T-cell (primary cell): Measurements from ENCODE around the gene SPTBN1. TPM values are rescaled to one million over a fixed set of nuclear protein-coding genes. Genes with fewer than 3 reads are reported as not detected.
A peak's percentile ranks its signal among the peaks of the same experiment; 100 is the strongest.

Experiments used
- ATAC-seq, 4 experiments: fragments of 200-7000 bp in 3 of 4; fragments of 150-1000 bp in 1 of 4; cut with Tn5 transposase; replicated peaks in 1 of 4; 1 replicate in 3 of 4; 2 replicates in 1 of 4; pipeline ENCODE4 v1.10.0; 2021; ENCODE audit warnings: moderate library complexity in 3 of 4, mild to moderate bottlenecking in 2 of 4, moderate number of reproducible peaks in 1 of 4
- CTCF ChIA-PET, 2 donors: fragments of 300-600 bp; sonication (Branson Sonifier 250); formaldehyde crosslinking; loops; one replicate each; lab custom pipeline; 2022; ENCODE audit warnings: antibody characterized with exemption in 2 of 2; lab: Charles Lee
- POLR2A ChIA-PET, 2 donors: fragments of 300-600 bp; sonication (Branson Sonifier 250); formaldehyde crosslinking; loops; one replicate each; lab custom pipeline; 2022; ENCODE audit warnings: antibody characterized with exemption in 2 of 2; lab: Charles Lee
- DNase-seq, 35 experiments: peaks; one replicate each; pipeline versions ENCODE4 v3.0.0 to v3.0.0-alpha.2; 2013 to 2023
- H3K27ac ChIP-seq: one replicate; pipeline ENCODE4 v1.5.1; 2013; ENCODE audit warnings: low read length
- H3K27me3 ChIP-seq, 2 experiments: replicated peaks in 1 of 2; 1 replicate in 1 of 2; 2 replicates in 1 of 2; pipeline versions ENCODE4 v1.6.1 to v1.7.0; 2013; ENCODE audit warnings: low read length in 1 of 2, mixed read lengths in 1 of 2; ENCODE audit not compliant: control insufficient read depth in 2 of 2, insufficient read depth in 2 of 2; ENCODE audit errors: extremely low read depth in 1 of 2
- H3K36me3 ChIP-seq, 2 donors: 1 replicate in 1 of 2; 2 replicates in 1 of 2; pipeline versions ENCODE4 v1.6.1 to v1.7.0; 2013; ENCODE audit warnings: low read length in 1 of 2; ENCODE audit not compliant: control insufficient read depth in 2 of 2, insufficient read depth in 1 of 2; ENCODE audit errors: extremely low read depth in 1 of 2
- H3K4me1 ChIP-seq, 2 experiments: 1 replicate in 1 of 2; 2 replicates in 1 of 2; pipeline versions ENCODE4 v1.6.1 to v1.7.0; 2013; ENCODE audit warnings: low read length in 2 of 2, mixed read lengths in 1 of 2; ENCODE audit not compliant: insufficient read depth in 2 of 2, control insufficient read depth in 1 of 2; ENCODE audit errors: extremely low read depth in 1 of 2
- H3K4me3 ChIP-seq, 2 donors: 1 replicate in 1 of 2; 2 replicates in 1 of 2; pipeline versions ENCODE4 v1.5.1 to v1.7.0; 2013; ENCODE audit warnings: mild to moderate bottlenecking in 2 of 2, low read length in 1 of 2, moderate library complexity in 1 of 2; ENCODE audit not compliant: control insufficient read depth in 1 of 2; ENCODE audit errors: extremely low read depth in 1 of 2
- H3K9me3 ChIP-seq: 2 replicates; pipeline ENCODE4 v1.7.0; 2013
- H3K27ac Mint-ChIP-seq, 2 donors: one replicate each; pipeline ENCODE4 v1.8.0; 2020 to 2021; ENCODE audit warnings: mild to moderate bottlenecking in 2 of 2, mixed read lengths in 2 of 2
- H3K27me3 Mint-ChIP-seq, 2 donors: one replicate each; pipeline ENCODE4 v1.8.0; 2021 to 2022; ENCODE audit warnings: mixed read lengths in 2 of 2
- H3K36me3 Mint-ChIP-seq: one replicate; pipeline ENCODE4 v1.8.0; 2021; ENCODE audit warnings: mixed read lengths
- H3K4me1 Mint-ChIP-seq, 3 donors: one replicate each; pipeline ENCODE4 v1.8.0; 2020 to 2022; ENCODE audit warnings: mixed read lengths in 3 of 3, mild to moderate bottlenecking in 1 of 3
- H3K4me3 Mint-ChIP-seq, 3 donors: one replicate each; pipeline ENCODE4 v1.8.0; 2020 to 2022; ENCODE audit warnings: mild to moderate bottlenecking in 3 of 3, mixed read lengths in 3 of 3, moderate library complexity in 3 of 3
- H3K9me3 Mint-ChIP-seq, 3 donors: one replicate each; pipeline ENCODE4 v1.8.0; 2020 to 2022; ENCODE audit warnings: mixed read lengths in 3 of 3
- WGBS: methylation state at CpG from one replicate; pipeline ENCODE4 v1.1.5; 2013; ENCODE audit warnings: missing lambda C conversion rate; ENCODE audit not compliant: insufficient coverage; 5-methylcytosine and 5-hydroxymethylcytosine counted together
- total RNA-seq, 35 experiments: library from RNA in 6 of 35; stranded (reverse) in 6 of 35; fragments of 120-200 nt in 1 of 35; gene quantifications; one replicate each; pipeline versions ENCODE4 v1.2.1 to v1.2.4 and lab custom pipeline; 2013 to 2026

Gene SPTBN1
- total RNA-seq, 5 donors from 2014 or later (not counting 1 experiment from before 2014, with no cell fraction given): 129 to 222 (median 139) TPM

- H3K27ac ChIP-seq: no peak overlapping the region
- DNase-seq (no peak), ATAC-seq (no peak)
- no peak overlapping the region for H3K27ac Mint-ChIP-seq
- H3K4me3 ChIP-seq: no peak overlapping the region
- H3K4me1 ChIP-seq: peaks cover 0 to 3% of the 10 kb centered on the region in 2 experiments
- H3K9me3 Mint-ChIP-seq: no peaks in the 10 kb centered on the region
- WGBS: no CpG with 5 or more reads among the region's 3 CpGs
- H3K4me1 Mint-ChIP-seq: peaks cover 6 to 11% (median 9%) of the 10 kb centered on the region in 3 donors
- H3K9me3 ChIP-seq: no peaks in the 10 kb centered on the region
- no peaks in the 10 kb centered on the region for H3K27me3 ChIP-seq
- H3K36me3 ChIP-seq: no peaks in the 10 kb centered on the region
- CTCF ChIA-PET: interaction anchor here in 1 of 2 donors (0.6 kb wide), 1 partner anchor 132 kb away, joined by 3 read pairs; no protein-coding TSS in a partner anchor
- no peaks in the 10 kb centered on the region for H3K36me3 Mint-ChIP-seq
- POLR2A ChIA-PET: interaction anchor here in 1 of 2 donors (0.6 kb wide), 1 partner anchor 1008 kb away, joined by 3 read pairs; no protein-coding TSS in a partner anchor
- no peak overlapping the region for H3K4me3 Mint-ChIP-seq
- H3K27me3 Mint-ChIP-seq: peaks cover 10 to 11% of the 10 kb centered on the region in 2 donors
Observed at GRCh38 chr2:54520687-54521086, 64.6 kb downstream of the SPTBN1 start.

- Histone ChIP-seq H3K4me3 (no peak overlapping the region), H3K27ac (no peak overlapping the region), H3K4me1 (peaks cover 0 to 3% of the 10 kb centered on the region in 2 experiments), H3K27me3 (no peaks in the 10 kb centered on the region), H3K9me3 (no peaks in the 10 kb centered on the region), H3K36me3 (no peaks in the 10 kb centered on the region)
- ChIA-PET CTCF (interaction anchor here (0.6 to 4.9 kb wide), 25 partner anchors 18 to 1187 kb away, joined by 3 to 83 read pairs (median 4); no protein-coding TSS in a partner anchor), POLR2A (interaction anchor here (0.6 to 1.0 kb wide), 2 partner anchors 77 to 182 kb away, joined by 3 read pairs; no protein-coding TSS in a partner anchor)
- peaks cover 6 to 11% (median 9%) of the 10 kb centered on the region in 3 donors for H3K4me1 Mint-ChIP-seq
- 0% methylated on average over 1 of the region's 5 CpGs for WGBS
- peaks cover 10 to 11% of the 10 kb centered on the region in 2 donors for H3K27me3 Mint-ChIP-seq
- no peak overlapping the region for H3K27ac Mint-ChIP-seq
- H3K36me3 Mint-ChIP-seq: no peaks in the 10 kb centered on the region
- H3K9me3 Mint-ChIP-seq: no peaks in the 10 kb centered on the region
- ATAC-seq: peak; percentile 87 to 100 (median 96)
- peak; percentile 30 to 90 (median 59) for DNase-seq
- H3K4me3 Mint-ChIP-seq: peak overlapping the region in 1 of 3 donors; percentile 22
Observed at GRCh38 chr2:54522624-54523281, 66.6 kb downstream of the SPTBN1 start.

- Mint-ChIP-seq H3K9me3 (no peaks in the 10 kb centered on the region), H3K36me3 (no peaks in the 10 kb centered on the region), H3K4me1 (peaks cover 6 to 15% (median 9%) of the 10 kb centered on the region in 3 donors), H3K4me3 (no peak overlapping the region), H3K27me3 (peaks cover 10 to 11% of the 10 kb centered on the region in 2 donors), H3K27ac (no peak overlapping the region)
- Histone ChIP-seq H3K27me3 (no peaks in the 10 kb centered on the region), H3K4me3 (no peak overlapping the region), H3K4me1 (peaks cover 0 to 3% of the 10 kb centered on the region in 2 experiments), H3K27ac (no peak overlapping the region), H3K9me3 (no peaks in the 10 kb centered on the region), H3K36me3 (no peaks in the 10 kb centered on the region)
- ATAC-seq: no peak
- ChIA-PET CTCF (interaction anchor here (0.6 to 4.9 kb wide), 28 partner anchors 8 to 417 kb away, joined by 3 to 83 read pairs (median 4); no protein-coding TSS in a partner anchor), POLR2A (interaction anchor here (0.6 to 1.0 kb wide), 5 partner anchors 58 to 182 kb away, joined by 3 read pairs; no protein-coding TSS in a partner anchor)
- WGBS: 83% methylated on average over 2 of the region's 4 CpGs
- no peak for DNase-seq
Observed at GRCh38 chr2:54523324-54523959, 67.3 kb downstream of the SPTBN1 start.

GRCh38 chr2:54524226-54524991, 68.3 kb downstream of the SPTBN1 start:
- Mint-ChIP-seq H3K4me3 (no peak overlapping the region), H3K27ac (no peak overlapping the region), H3K9me3 (no peaks in the 10 kb centered on the region), H3K27me3 (peaks cover 5 to 6% of the 10 kb centered on the region in 2 donors), H3K36me3 (no peaks in the 10 kb centered on the region), H3K4me1 (peaks cover 8 to 21% (median 11%) of the 10 kb centered on the region in 3 donors)
- H3K36me3 ChIP-seq: no peaks in the 10 kb centered on the region
- no peak overlapping the region for H3K27ac ChIP-seq
- DNase-seq: no peak
- peaks cover 0 to 3% of the 10 kb centered on the region in 2 experiments for H3K4me1 ChIP-seq
- H3K4me3 ChIP-seq: no peak overlapping the region
- H3K27me3 ChIP-seq: no peaks in the 10 kb centered on the region
- ChIA-PET POLR2A (interaction anchor here (0.6 to 0.8 kb wide), 4 partner anchors 57 to 708 kb away, joined by 3 to 6 read pairs (median 3); partner anchors contain the start of gene RPS27A (in 1 of the 2)), CTCF (interaction anchor here (0.5 to 4.9 kb wide), 21 partner anchors 9 to 648 kb away, joined by 3 to 83 read pairs (median 4); no protein-coding TSS in a partner anchor)
- peak in 1 of 4 experiments; percentile 39 for ATAC-seq
- 60% methylated on average over 11 of the region's 13 CpGs for WGBS
- H3K9me3 ChIP-seq: no peaks in the 10 kb centered on the region

GRCh38 chr2:54525321-54525720, 69.2 kb downstream of the SPTBN1 start:
- DNase-seq (no peak), ATAC-seq (no peak)
- Mint-ChIP-seq H3K36me3 (no peaks in the 10 kb centered on the region), H3K9me3 (no peaks in the 10 kb centered on the region), H3K4me1 (peaks cover 11 to 25% (median 15%) of the 10 kb centered on the region in 3 donors), H3K27me3 (no peaks in the 10 kb centered on the region), H3K27ac (no peak overlapping the region), H3K4me3 (no peak overlapping the region)
- POLR2A ChIA-PET: interaction anchor here in 1 of 2 donors (0.5 to 0.6 kb wide), 3 partner anchors 34 to 707 kb away, joined by 3 to 5 read pairs (median 3); partner anchors contain the start of gene RPS27A
- H3K27ac ChIP-seq: no peak overlapping the region
- no peaks in the 10 kb centered on the region for H3K27me3 ChIP-seq
- no peak overlapping the region for H3K4me3 ChIP-seq
- H3K4me1 ChIP-seq: peaks cover 0 to 3% of the 10 kb centered on the region in 2 experiments
- H3K36me3 ChIP-seq: no peaks in the 10 kb centered on the region
- no peaks in the 10 kb centered on the region for H3K9me3 ChIP-seq
- 93% methylated on average over 5 of the region's 9 CpGs for WGBS
- CTCF ChIA-PET: interaction anchor here (0.6 to 4.9 kb wide), 7 partner anchors 73 to 649 kb away, joined by 3 to 83 read pairs (median 5); no protein-coding TSS in a partner anchor
